BLaER1 treated with 17β-estradiol and CSF1 and Interleukin-3, amounts not matched to agents 10 nM and 100 nM (cell line): ENCODE results near the gene ATP1B2.
A peak's percentile ranks its signal among the peaks of the same experiment; 100 is the strongest.

Experiments used
- H3K27ac ChIP-seq, 11 experiments: shearing (Covaris generic); formaldehyde crosslinking; 2 replicates each; pipeline ENCODE4 v1.8.1; 2022
- H3K27me3 ChIP-seq, 11 experiments: shearing (Covaris generic); formaldehyde crosslinking; 2 replicates each; pipeline ENCODE4 v1.8.1; 2022
- H3K36me3 ChIP-seq, 11 experiments: shearing (Covaris generic); formaldehyde crosslinking; 2 replicates each; pipeline ENCODE4 v1.8.1; 2022
- H3K4me1 ChIP-seq, 10 experiments: shearing (Covaris generic); formaldehyde crosslinking; 2 replicates each; pipeline ENCODE4 v1.8.1; 2022
- H3K4me2 ChIP-seq, 11 experiments: shearing (Covaris generic); formaldehyde crosslinking; 2 replicates each; pipeline ENCODE4 v1.8.1; 2022
- H3K4me3 ChIP-seq, 10 experiments: shearing (Covaris generic); formaldehyde crosslinking; 2 replicates each; pipeline ENCODE4 v1.8.1; 2022
- H3K9ac ChIP-seq, 11 experiments: shearing (Covaris generic); formaldehyde crosslinking; 2 replicates each; pipeline ENCODE4 v1.8.1; 2022
- H3K9me3 ChIP-seq, 11 experiments: shearing (Covaris generic); formaldehyde crosslinking; replicated peaks in 1 of 11; 2 replicates each; pipeline ENCODE4 v1.8.1; 2022
- H4K20me1 ChIP-seq, 11 experiments: shearing (Covaris generic); formaldehyde crosslinking; 2 replicates each; pipeline ENCODE4 v1.8.1; 2022
- Cebpa-rat ChIP-seq, 11 experiments: shearing (Covaris generic); IDR thresholded peaks; 2 replicates each; pipeline ENCODE4 v1.8.1; 2022

The ATP1B2 gene

GRCh38 chr17:7684851-7685532, 34.3 kb downstream of the ATP1B2 start:
- peak overlapping the region; percentile 96 to 100 (median 99) for H3K9ac ChIP-seq
- H3K27me3 ChIP-seq, result no peaks in the 10 kb centered on the region
- peak overlapping the region; percentile 85 to 98 (median 94) for H3K4me2 ChIP-seq
- peaks cover 10 to 69% (median 59%) of the 10 kb centered on the region in 11 experiments; a peak in 21 of 22 replicates for H4K20me1 ChIP-seq
- H3K9me3 ChIP-seq, result no peaks in the 10 kb centered on the region
- peaks cover 31 to 40% (median 35%) of the 10 kb centered on the region in 10 experiments for H3K4me1 ChIP-seq
- H3K27ac ChIP-seq, result peak overlapping the region; percentile 97 to 100 (median 99)
- no peak for TF ChIP-seq Cebpa-rat (IDR thresholded peaks at IDR 0.05)
- peak overlapping the region; percentile 82 to 100 (median 94) for H3K4me3 ChIP-seq
- H3K36me3 ChIP-seq, result peaks cover 5 to 61% (median 41%) of the 10 kb centered on the region in 11 experiments; a peak in 21 of 22 replicates

GRCh38 chr17:7685533-7686221, 35.0 kb downstream of the ATP1B2 start:
- no peak for TF ChIP-seq Cebpa-rat (IDR thresholded peaks at IDR 0.05)
- Histone ChIP-seq H3K36me3 (peaks cover 5 to 61% (median 44%) of the 10 kb centered on the region in 11 experiments; a peak in 21 of 22 replicates), H3K4me3 (peak overlapping the region; percentile 82 to 100 (median 94)), H3K9me3 (no peaks in the 10 kb centered on the region), H3K4me1 (peaks cover 34 to 46% (median 40%) of the 10 kb centered on the region in 10 experiments), H3K4me2 (peak overlapping the region; percentile 85 to 98 (median 94)), H3K27ac (peak overlapping the region; percentile 97 to 100 (median 99)), H4K20me1 (peaks cover 7 to 62% (median 52%) of the 10 kb centered on the region in 11 experiments; a peak in 21 of 22 replicates), H3K9ac (peak overlapping the region; percentile 96 to 100 (median 99)), H3K27me3 (no peaks in the 10 kb centered on the region)

DNA sequence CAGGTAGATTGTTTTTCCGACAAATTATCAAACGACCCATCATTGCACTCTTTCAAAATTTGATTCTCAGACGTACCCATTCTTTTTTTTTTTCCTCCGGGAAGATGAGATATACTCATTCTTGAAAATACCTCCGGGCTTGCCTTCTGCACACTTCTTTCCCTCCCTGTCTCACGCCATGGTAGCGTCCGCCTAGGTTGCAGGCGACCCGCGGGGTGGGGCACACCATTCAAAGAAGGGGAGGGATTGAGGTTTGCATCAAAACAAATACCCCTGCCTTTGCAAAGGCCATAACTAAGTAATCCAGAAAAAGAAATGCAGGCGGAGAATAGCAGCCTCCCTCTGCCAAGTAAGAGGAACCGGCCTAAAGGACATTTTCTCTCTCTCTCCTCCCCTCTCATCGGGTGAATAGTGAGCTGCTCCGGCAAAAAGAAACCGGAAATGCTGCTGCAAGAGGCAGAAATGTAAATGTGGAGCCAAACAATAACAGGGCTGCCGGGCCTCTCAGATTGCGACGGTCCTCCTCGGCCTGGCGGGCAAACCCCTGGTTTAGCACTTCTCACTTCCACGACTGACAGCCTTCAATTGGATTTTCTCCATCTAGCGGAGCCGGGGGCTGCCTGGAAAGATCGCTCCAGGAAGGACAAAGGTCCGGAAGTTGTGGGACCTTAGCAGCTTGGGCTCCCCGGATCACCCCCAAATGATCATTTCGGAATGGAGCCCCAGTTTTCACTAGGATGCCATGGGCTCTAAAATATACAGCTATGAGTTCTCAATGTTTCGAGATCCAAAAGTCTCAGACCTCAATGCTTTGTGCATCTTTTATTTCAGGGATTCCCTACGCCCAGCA, 35.7 kb downstream of the ATP1B2 start:
- Histone ChIP-seq H3K4me2 (peak overlapping the region; percentile 78 to 98 (median 94)), H3K9me3 (no peaks in the 10 kb centered on the region), H3K27ac (peak overlapping the region; percentile 97 to 100 (median 99))

DNA sequence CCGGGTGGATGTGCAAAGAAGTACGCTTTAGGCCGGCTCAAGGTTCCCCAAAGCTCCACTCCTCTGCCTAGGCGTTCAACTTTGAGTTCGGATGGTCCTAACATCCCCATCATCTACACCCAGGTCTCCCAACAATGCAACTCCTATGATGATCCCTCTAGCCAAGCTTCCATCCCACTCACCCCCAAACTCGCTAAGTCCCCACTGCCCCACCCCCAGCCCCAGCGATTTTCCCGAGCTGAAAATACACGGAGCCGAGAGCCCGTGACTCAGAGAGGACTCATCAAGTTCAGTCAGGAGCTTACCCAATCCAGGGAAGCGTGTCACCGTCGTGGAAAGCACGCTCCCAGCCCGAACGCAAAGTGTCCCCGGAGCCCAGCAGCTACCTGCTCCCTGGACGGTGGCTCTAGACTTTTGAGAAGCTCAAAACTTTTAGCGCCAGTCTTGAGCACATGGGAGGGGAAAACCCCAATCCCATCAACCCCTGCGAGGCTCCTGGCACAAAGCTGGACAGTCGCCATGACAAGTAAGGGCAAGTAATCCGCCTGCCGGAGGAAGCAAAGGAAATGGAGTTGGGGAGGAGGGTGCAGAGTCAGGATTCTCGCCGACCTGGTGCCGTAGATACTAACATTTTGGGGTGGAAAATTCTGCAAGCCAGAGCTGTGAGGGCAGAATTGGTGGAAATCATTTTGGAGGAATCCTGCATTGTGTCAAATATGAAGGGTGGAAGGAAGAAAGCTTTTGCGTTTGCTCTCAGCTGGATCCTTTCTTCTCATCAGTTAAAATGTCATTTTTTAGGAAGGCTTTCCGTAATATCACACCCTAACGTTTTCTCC, 36.6 kb downstream of the ATP1B2 start, which contains the start of gene TP53:
TP53 (minus strand) TSS at position 419 of the 836 bp plus-strand sequence. CDS start 10,896 bp downstream, outside the sequence.
- TF ChIP-seq Cebpa-rat (IDR thresholded peaks at IDR 0.05), result no peak
- H3K4me3 ChIP-seq, result peak within 1 kb of the TSS; percentile 82 to 100 (median 94)
- H3K4me2 ChIP-seq, result peak within 1 kb of the TSS; percentile 91 to 99 (median 97)
- peaks cover 34 to 46% (median 40%) of the 10 kb centered on the region in 10 experiments for H3K4me1 ChIP-seq
- H3K36me3 ChIP-seq, result peaks cover 5 to 66% (median 48%) of the 10 kb centered on the region in 11 experiments
- no peaks in the 10 kb centered on the region for H3K27me3 ChIP-seq
- H3K9me3 ChIP-seq, result no peaks in the 10 kb centered on the region
- H3K9ac ChIP-seq, result peak within 1 kb of the TSS; percentile 96 to 100 (median 99)
- H4K20me1 ChIP-seq, result peaks cover 7 to 46% (median 36%) of the 10 kb centered on the region in 11 experiments; a peak in 21 of 22 replicates
- peak within 1 kb of the TSS; percentile 97 to 100 (median 99) for H3K27ac ChIP-seq

More for the DNA sequence above, 35.7 kb downstream of the ATP1B2 start:
- peaks cover 34 to 46% (median 40%) of the 10 kb centered on the region in 10 experiments for H3K4me1 ChIP-seq
- no peaks in the 10 kb centered on the region for H3K27me3 ChIP-seq
- peaks cover 5 to 65% (median 46%) of the 10 kb centered on the region in 11 experiments; a peak in 21 of 22 replicates for H3K36me3 ChIP-seq
- H3K4me3 ChIP-seq, result peak overlapping the region; percentile 82 to 100 (median 94)
- TF ChIP-seq Cebpa-rat (IDR thresholded peaks at IDR 0.05), result no peak
- H3K9ac ChIP-seq, result peak overlapping the region; percentile 96 to 100 (median 99)
- H4K20me1 ChIP-seq, result peaks cover 7 to 55% (median 44%) of the 10 kb centered on the region in 11 experiments; a peak in 21 of 22 replicates

- Histone ChIP-seq H4K20me1 (peaks cover 7 to 38% (median 27%) of the 10 kb centered on the region in 11 experiments; a peak in 21 of 22 replicates), H3K27me3 (no peaks in the 10 kb centered on the region), H3K4me3 (peak within 1 kb of the TSS; percentile 82 to 100 (median 94)), H3K27ac (peak within 1 kb of the TSS; percentile 97 to 100 (median 99)), H3K9me3 (no peaks in the 10 kb centered on the region), H3K4me2 (peak within 1 kb of the TSS; percentile 91 to 99 (median 97)), H3K36me3 (peaks cover 5 to 66% (median 44%) of the 10 kb centered on the region in 11 experiments), H3K9ac (peak within 1 kb of the TSS; percentile 96 to 100 (median 99)), H3K4me1 (peaks cover 34 to 48% (median 45%) of the 10 kb centered on the region in 10 experiments)
- TF ChIP-seq Cebpa-rat (IDR thresholded peaks at IDR 0.05), result no peak
Observed at GRCh38 chr17:7687908-7688807, 37.4 kb downstream of the ATP1B2 start, which contains the start of gene WRAP53. Gene WRAP53 (plus strand): TSS chr17:7688477. CDS start chr17:7688649, 172 bp downstream.

DNA sequence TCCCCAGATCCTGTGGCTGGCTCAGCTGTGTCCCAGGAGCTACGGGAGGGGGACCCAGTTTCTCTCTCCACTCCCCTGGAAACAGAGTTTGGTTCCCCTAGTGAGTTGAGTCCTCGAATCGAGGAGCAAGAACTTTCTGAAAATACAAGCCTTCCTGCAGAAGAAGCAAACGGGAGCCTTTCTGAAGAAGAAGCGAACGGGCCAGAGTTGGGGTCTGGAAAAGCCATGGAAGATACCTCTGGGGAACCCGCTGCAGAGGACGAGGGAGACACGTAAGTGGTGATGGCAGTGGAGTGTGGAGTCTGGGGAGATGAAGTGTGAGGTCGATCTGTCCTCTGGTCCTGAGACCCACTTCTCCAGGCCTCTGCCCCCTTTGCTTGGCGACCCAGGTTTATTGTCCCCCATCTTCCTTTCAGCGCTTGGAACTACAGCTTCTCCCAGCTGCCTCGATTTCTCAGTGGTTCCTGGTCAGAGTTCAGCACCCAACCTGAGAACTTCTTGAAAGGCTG, 38.1 kb downstream of the ATP1B2 start:
- TF ChIP-seq Cebpa-rat (IDR thresholded peaks at IDR 0.05), result no peak
- Histone ChIP-seq H3K27ac (peak overlapping the region in 10 of 11 experiments; percentile 54 to 100 (median 68); a peak in 21 of 22 replicates), H3K4me2 (peak overlapping the region; percentile 91 to 99 (median 97))

More for the DNA sequence above, 38.1 kb downstream of the ATP1B2 start:
- Histone ChIP-seq H3K36me3 (peaks cover 1 to 64% (median 44%) of the 10 kb centered on the region in 11 experiments), H3K9ac (peak overlapping the region; percentile 80 to 100 (median 98)), H3K9me3 (no peaks in the 10 kb centered on the region), H4K20me1 (peaks cover 4 to 31% (median 20%) of the 10 kb centered on the region in 11 experiments; a peak in 20 of 22 replicates), H3K27me3 (no peaks in the 10 kb centered on the region), H3K4me3 (peak overlapping the region; percentile 82 to 100 (median 94)), H3K4me1 (peaks cover 31 to 52% (median 47%) of the 10 kb centered on the region in 10 experiments)
